Lower lobe of right lung (tissue), 2 donors: ENCODE data around the gene AIP. TPM values are rescaled to one million over a fixed set of nuclear protein-coding genes. Genes with fewer than 3 reads are reported as not detected.
A peak's percentile ranks its signal among the peaks of the same experiment; 100 is the strongest.

Source experiments
- ATAC-seq, 2 donors: fragments of 200-7000 bp; cut with Tn5 transposase; one replicate each; pipeline ENCODE4 v1.9.1; 2020 to 2022; ENCODE audit warnings: mild to moderate bottlenecking in 2 of 2, moderate library complexity in 2 of 2
- DNase-seq: peaks from one replicate; pipeline ENCODE4 v3.0.0-alpha.2; 2020
- H3K27ac ChIP-seq: fragments of 200-600 bp; one replicate; pipeline ENCODE4 v1.8.0; 2022
- H3K27me3 ChIP-seq: fragments of 200-600 bp; one replicate; pipeline ENCODE4 v1.8.0; 2022; ENCODE audit warnings: low read depth
- H3K36me3 ChIP-seq: fragments of 200-600 bp; one replicate; pipeline ENCODE4 v1.8.0; 2022; ENCODE audit warnings: mild to moderate bottlenecking
- H3K4me1 ChIP-seq: fragments of 200-600 bp; one replicate; pipeline ENCODE4 v1.8.0; 2022
- H3K4me3 ChIP-seq: fragments of 200-600 bp; one replicate; pipeline ENCODE4 v1.8.0; 2022; ENCODE audit warnings: mild to moderate bottlenecking
- H3K9me3 ChIP-seq: fragments of 200-600 bp; one replicate; pipeline ENCODE4 v1.8.0; 2022
- CTCF ChIP-seq: fragments of 200-600 bp; IDR thresholded peaks from one replicate; pipeline ENCODE4 v1.8.0; 2022; ENCODE audit warnings: antibody characterized with exemption, mild to moderate bottlenecking
- intact Hi-C: fragments of 100-400 bp; cut with DNase I; formaldehyde crosslinking; loops from one replicate; pipeline ENCODE4 v1.11.0; 2022
- total RNA-seq: library from RNA; stranded (reverse); fragmentation: NEBNext Ultra II Directional; extraction: Animal tissue kit (Norgen Biotek cat#: 25700); gene quantifications from one replicate; pipeline ENCODE4 v1.2.1, GENCODE V29; 2021
- donor health status: DM: no; HTN: yes; CAD: no; lungs with severe emphysema.

AIP gene
- total RNA-seq, 1 donor from 2014 or later, result 85.2 TPM

GRCh38 chr11:67442504-67443404, 40.1 kb upstream of the AIP start:
- no peak for TF ChIP-seq CTCF
- peak overlapping the region; percentile 93 for H3K27ac ChIP-seq
- H3K4me1 ChIP-seq, result peaks cover 49% of the 10 kb centered on the region
- no peaks in the 10 kb centered on the region for H3K27me3 ChIP-seq
- intact Hi-C loops, result no loop called here
- ATAC-seq, result peak in 1 of 2 donors; percentile 2
- no peak for DNase-seq
- H3K4me3 ChIP-seq, result peak overlapping the region; percentile 82
- H3K9me3 ChIP-seq, result no peaks in the 10 kb centered on the region
- peaks cover 47% of the 10 kb centered on the region for H3K36me3 ChIP-seq

GRCh38 chr11:67445515-67445914, 37.3 kb upstream of the AIP start:
- Histone ChIP-seq H3K27me3 (no peaks in the 10 kb centered on the region), H3K36me3 (peaks cover 19% of the 10 kb centered on the region), H3K9me3 (no peaks in the 10 kb centered on the region), H3K27ac (no peak overlapping the region), H3K4me3 (no peak overlapping the region), H3K4me1 (peaks cover 39% of the 10 kb centered on the region)
- ATAC-seq (no peak), DNase-seq (no peak)
- intact Hi-C loops, result no loop called here
- TF ChIP-seq CTCF, result no peak

GRCh38 chr11:67448220-67448609, 34.6 kb upstream of the AIP start:
- no peaks in the 10 kb centered on the region for H3K27me3 ChIP-seq
- intact Hi-C loops, result no loop called here
- ATAC-seq (no peak), DNase-seq (no peak)
- no peaks in the 10 kb centered on the region for H3K36me3 ChIP-seq
- no peaks in the 10 kb centered on the region for H3K9me3 ChIP-seq
- no peak for TF ChIP-seq CTCF
- H3K27ac ChIP-seq, result no peak overlapping the region
- H3K4me3 ChIP-seq, result no peak overlapping the region
- H3K4me1 ChIP-seq, result peaks cover 23% of the 10 kb centered on the region

- intact Hi-C loops, result no loop called here
- Histone ChIP-seq H3K4me3 (no peak overlapping the region), H3K27ac (no peak overlapping the region), H3K4me1 (peaks cover 21% of the 10 kb centered on the region), H3K9me3 (no peaks in the 10 kb centered on the region), H3K36me3 (no peaks in the 10 kb centered on the region), H3K27me3 (no peaks in the 10 kb centered on the region)
- DNase-seq, result no peak
- no peak for TF ChIP-seq CTCF
- peak; percentile 14 to 15 for ATAC-seq
Observed at GRCh38 chr11:67449116-67449844, 33.5 kb upstream of the AIP start.

GRCh38 chr11:67450796-67451657, 31.8 kb upstream of the AIP start:
- Histone ChIP-seq H3K9me3 (no peaks in the 10 kb centered on the region), H3K27ac (no peak overlapping the region), H3K36me3 (no peaks in the 10 kb centered on the region), H3K4me3 (no peak overlapping the region), H3K27me3 (no peaks in the 10 kb centered on the region), H3K4me1 (peaks cover 12% of the 10 kb centered on the region)
- no peak for TF ChIP-seq CTCF
- intact Hi-C loops, result no loop called here
- DNase-seq, result no peak
- ATAC-seq, result no peak
